Measurements from ENCODE around the gene EEF1AKMT3. TPM values are rescaled to one million over a fixed set of nuclear protein-coding genes. Genes with fewer than 3 reads are reported as not detected.

EEF1AKMT3 gene
- total and polyA plus RNA-seq, 2 of the 4 experiments (the other 2 are of a cell fraction): 3.2 to 8.1 TPM

DNA sequence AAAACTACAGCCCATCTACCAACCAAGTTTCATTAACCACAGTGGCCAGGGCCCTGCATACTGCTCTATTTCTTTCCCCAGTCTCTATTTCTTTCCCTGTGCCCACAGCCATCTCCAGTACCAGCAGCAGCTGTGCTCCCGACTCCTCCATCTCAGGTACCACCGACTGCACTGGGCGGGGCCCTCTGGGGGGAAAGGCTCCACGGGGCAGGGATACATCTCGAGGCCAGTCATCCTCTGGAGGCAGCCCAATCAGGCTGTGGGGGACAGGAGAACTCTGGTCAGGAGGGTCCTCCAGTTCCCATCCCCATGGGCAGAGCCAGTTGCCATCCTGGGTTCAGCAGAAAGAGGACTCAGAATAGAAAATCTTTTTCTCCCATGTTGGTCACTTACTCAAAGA lies 23.4 kb upstream of the EEF1AKMT3 start:
- DNase-seq: no peak
- Histone ChIP-seq H3K4me1 (ENCODE audit: control insufficient read depth, insufficient read depth, low read length) (peaks cover 7% of the 10 kb centered on the region), H2BK5ac (ENCODE audit: low read depth, low read length, poor library complexity, severe bottlenecking) (no peak overlapping the region), H3K4me2 (ENCODE audit: low read depth, low read length) (no peak overlapping the region), H2BK20ac (ENCODE audit: low read depth, low read length) (no peak overlapping the region), H3K79me1 (ENCODE audit: low read depth in 1 of 2, low read length in 2 of 2) (peaks cover 28 to 62% of the 10 kb centered on the region in 2 experiments; a peak in 3 of 4 replicates), H3K23ac (ENCODE audit: low read depth, low read length) (no peak overlapping the region), H2BK15ac (ENCODE audit: low read depth, low read length) (no peak overlapping the region), H4K8ac (ENCODE audit: low read depth in 2 of 2, low read length in 2 of 2) (no peak overlapping the region), H3K18ac (ENCODE audit: low read depth, low read length) (no peak overlapping the region), H3K14ac (replicated peaks; ENCODE audit: low read depth, low read length) (no peak overlapping the region), H2AK9ac (replicated peaks; ENCODE audit: low read depth, low read length, poor library complexity) (peak overlapping the region; percentile 28), H3K27me3 (ENCODE audit: control insufficient read depth, insufficient read depth, low read length) (no peaks in the 10 kb centered on the region), H2BK120ac (ENCODE audit: low read depth, low read length) (no peak overlapping the region), H4K91ac (ENCODE audit: insufficient read depth, low read depth, low read length) (no peak overlapping the region), H3K4me3 (ENCODE audit: insufficient read depth, low read depth, low read length) (no peak overlapping the region), H2AK5ac (ENCODE audit: low read depth, low read length) (no peak overlapping the region), H3K9ac (ENCODE audit: low read depth, low read length) (no peak overlapping the region), H3K36me3 (ENCODE audit: control insufficient read depth, insufficient read depth, low read length) (peaks cover 24% of the 10 kb centered on the region), H3K9me1 (ENCODE audit: insufficient read depth, low read length) (peaks cover 18% of the 10 kb centered on the region), H3K27ac (ENCODE audit: insufficient read depth, low read length) (no peak overlapping the region), H3K9me3 (ENCODE audit: control insufficient read depth, insufficient read depth, low read length) (no peaks in the 10 kb centered on the region), H2AFZ (replicated peaks; ENCODE audit: low read length, poor library complexity) (no peak overlapping the region), H4K5ac (ENCODE audit: low read depth, low read length) (no peak overlapping the region), H4K20me1 (ENCODE audit: insufficient read depth, low read length) (0 out of 2 replicates have a peak, but pooled peaks cover 7% of the 10 kb centered on the region), H3K56ac (ENCODE audit: extremely low read depth, insufficient read depth, low read length) (no peak overlapping the region), H3K4ac (ENCODE audit: low read depth, low read length) (no peak overlapping the region)
- in situ Hi-C loops (cut with MboI; ENCODE audit: low sequenced_read_pairs) (no loop called here), dilution Hi-C loops (cut with HindIII; ENCODE audit: low sequenced_read_pairs, unreplicated experiment) (no loop called here), intact Hi-C loops (cut with micrococcal nuclease) (no loop called here)
- ATAC-seq (ENCODE audit: low read depth): no peak
- WGBS, 2 experiments (ENCODE audit: extremely low coverage in 2 of 2, insufficient read length in 1 of 2): no CpG with 5 or more reads among the region's 5 CpGs
- ChIA-PET POLR2A (ENCODE audit: unreplicated experiment) (no interaction called here), CTCF (no interaction called here)
- no TSS peak for BruUV-seq (replicated peaks)
- TF ChIP-seq SMC3 (IDR thresholded peaks at IDR 0.05; ENCODE audit: low read depth, low read length): no peak
- no peak for TF ChIP-seq RAD21 (IDR thresholded peaks at IDR 0.05; ENCODE audit: low read length)
- TF ChIP-seq MAZ (IDR thresholded peaks at IDR 0.05; ENCODE audit: borderline replicate concordance, low read depth, low read length): no peak
- TF ChIP-seq FOS (IDR thresholded peaks at IDR 0.05; ENCODE audit: low read depth, low read length): no peak
- TF ChIP-seq NFE2L2 (IDR thresholded peaks at IDR 0.05; ENCODE audit: low read depth, low read length): no peak
- no peak for TF ChIP-seq MXI1 (IDR thresholded peaks at IDR 0.05; ENCODE audit: borderline replicate concordance, low read depth, low read length)
- TF ChIP-seq, protein P1, sequence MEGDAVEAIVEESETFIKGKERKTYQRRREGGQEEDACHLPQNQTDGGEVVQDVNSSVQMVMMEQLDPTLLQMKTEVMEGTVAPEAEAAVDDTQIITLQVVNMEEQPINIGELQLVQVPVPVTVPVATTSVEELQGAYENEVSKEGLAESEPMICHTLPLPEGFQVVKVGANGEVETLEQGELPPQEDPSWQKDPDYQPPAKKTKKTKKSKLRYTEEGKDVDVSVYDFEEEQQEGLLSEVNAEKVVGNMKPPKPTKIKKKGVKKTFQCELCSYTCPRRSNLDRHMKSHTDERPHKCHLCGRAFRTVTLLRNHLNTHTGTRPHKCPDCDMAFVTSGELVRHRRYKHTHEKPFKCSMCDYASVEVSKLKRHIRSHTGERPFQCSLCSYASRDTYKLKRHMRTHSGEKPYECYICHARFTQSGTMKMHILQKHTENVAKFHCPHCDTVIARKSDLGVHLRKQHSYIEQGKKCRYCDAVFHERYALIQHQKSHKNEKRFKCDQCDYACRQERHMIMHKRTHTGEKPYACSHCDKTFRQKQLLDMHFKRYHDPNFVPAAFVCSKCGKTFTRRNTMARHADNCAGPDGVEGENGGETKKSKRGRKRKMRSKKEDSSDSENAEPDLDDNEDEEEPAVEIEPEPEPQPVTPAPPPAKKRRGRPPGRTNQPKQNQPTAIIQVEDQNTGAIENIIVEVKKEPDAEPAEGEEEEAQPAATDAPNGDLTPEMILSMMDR (conservative IDR thresholded peaks at IDR 0.05; ENCODE audit: low read depth, low read length): no peak
